Middle frontal gyrus (tissue), 1 donor: ENCODE measurements around the gene TECPR1.

ENCODE experiments used
- DNase-seq: peaks from one replicate; pipeline ENCODE4 v3.0.0-alpha.2; 2015; ENCODE audit warnings: low spot score; ENCODE audit errors: extremely low spot score

TECPR1 gene

DNA sequence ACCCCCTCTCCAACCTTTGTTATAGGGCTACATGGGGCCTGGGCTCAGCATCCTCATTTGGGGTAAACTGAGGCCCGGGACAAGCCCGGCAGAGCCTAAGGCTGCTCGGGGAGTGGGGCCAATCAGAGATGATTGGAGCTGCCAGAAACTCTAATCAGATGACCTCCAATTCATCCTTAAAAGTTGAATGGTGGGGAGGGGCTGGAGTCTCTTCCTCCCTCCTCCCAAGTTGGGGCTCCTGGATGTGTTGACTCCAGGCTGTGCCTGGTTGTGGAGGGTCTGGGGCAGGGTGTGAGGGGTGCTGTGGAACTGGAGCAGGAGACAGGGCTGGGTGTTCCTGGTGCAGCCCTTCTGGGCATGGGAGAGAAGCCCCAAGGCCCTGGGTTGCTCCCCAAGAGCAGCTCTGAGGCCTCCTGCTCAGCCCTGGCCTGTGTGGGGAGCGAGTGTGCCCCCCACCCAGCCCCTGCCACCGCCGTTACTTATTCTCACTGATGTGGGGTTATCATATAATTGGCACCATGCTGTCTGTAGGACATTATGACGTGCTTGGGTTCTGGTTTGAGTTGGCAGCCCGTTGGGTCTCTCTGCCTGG lies 38.6 kb downstream of the TECPR1 start:
- DNase-seq = no peak

DNA sequence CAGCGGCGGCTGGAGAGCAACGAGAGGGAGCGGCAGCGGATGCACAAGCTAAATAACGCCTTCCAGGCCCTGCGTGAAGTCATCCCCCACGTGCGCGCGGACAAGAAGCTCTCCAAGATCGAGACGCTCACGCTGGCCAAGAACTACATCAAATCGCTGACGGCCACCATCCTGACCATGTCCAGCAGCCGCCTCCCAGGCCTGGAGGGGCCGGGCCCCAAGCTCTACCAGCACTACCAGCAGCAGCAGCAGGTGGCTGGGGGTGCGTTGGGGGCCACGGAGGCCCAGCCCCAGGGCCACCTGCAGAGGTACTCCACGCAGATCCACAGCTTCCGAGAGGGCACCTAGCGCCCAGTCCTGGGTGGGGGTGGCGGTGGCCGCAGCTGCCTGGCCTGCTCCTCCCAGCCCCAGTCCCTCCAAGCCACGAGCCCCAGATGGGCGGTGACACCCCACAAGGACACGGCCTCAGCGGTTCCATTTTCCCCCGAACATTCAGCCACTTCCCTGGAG lies 39.4 kb downstream of the TECPR1 start:
- DNase-seq = no peak

DNA sequence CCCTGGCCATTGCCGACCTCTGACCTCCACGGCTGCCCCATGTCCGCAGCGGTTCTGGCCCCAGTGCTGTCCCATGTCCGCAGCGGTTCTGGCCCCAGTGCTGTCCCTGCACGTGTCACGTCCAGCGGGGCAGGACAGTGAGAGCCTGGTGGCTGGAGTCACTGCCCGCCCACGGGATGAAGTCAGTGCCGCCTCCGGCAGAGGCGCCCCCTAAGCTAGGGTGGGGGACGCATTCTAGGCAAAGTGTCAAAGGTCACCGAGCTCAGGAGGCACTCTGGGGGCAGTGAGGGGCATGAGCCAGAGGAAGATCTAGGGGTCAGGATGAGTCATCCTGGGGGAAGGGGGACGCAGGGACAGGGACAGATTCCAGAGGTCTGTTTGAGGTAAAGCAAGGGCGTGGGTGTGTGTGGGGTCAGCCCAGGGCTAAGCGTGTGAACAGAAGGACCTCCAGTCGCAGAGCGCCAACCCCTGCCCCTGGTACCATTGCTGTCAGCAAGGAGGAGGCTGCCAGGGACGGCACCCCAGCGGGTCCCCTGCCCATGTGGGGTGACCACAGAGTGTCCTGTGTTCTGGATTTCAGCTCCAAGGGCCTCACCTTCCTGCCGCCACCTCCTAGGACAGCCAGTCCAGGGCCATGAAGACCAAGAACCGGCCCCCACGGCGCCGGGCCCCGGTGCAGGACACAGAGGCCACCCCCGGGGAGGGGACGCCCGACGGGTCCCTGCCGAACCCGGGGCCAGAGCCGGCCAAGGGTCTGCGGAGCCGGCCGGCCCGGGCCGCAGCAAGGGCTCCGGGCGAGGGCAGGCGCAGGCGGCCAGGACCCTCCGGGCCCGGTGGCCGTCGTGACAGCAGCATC lies 40.1 kb downstream of the TECPR1 start:
- no peak for DNase-seq

DNA sequence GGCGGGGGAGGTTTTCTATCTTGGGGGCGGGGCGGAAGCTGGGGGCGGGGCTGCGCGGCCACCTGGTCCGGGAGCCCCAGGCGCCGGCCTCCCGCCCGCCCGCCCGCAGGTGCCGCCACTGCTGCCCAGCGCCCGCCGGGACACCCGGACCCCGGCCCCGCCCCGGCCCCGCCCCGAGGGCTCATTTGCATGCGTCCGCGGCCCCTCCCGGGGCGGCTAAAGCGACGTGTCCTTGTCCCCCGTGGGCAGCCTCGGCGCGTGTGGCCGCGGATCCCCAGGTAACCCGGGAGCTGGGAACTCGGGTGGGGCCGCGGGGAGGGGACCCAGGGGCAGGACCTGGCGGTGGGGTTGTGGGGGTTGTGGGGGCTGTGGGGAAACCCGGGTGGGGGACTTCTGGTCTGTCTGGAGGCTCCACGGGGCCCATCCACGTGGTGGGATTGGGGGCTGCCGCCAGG lies 40.8 kb downstream of the TECPR1 start, which contains the start of gene BHLHA15:
Gene BHLHA15 (plus strand): TSS at position 219 of the 455 bp plus-strand sequence. CDS start 871 bp downstream, outside the sequence.
- no peak for DNase-seq

DNA sequence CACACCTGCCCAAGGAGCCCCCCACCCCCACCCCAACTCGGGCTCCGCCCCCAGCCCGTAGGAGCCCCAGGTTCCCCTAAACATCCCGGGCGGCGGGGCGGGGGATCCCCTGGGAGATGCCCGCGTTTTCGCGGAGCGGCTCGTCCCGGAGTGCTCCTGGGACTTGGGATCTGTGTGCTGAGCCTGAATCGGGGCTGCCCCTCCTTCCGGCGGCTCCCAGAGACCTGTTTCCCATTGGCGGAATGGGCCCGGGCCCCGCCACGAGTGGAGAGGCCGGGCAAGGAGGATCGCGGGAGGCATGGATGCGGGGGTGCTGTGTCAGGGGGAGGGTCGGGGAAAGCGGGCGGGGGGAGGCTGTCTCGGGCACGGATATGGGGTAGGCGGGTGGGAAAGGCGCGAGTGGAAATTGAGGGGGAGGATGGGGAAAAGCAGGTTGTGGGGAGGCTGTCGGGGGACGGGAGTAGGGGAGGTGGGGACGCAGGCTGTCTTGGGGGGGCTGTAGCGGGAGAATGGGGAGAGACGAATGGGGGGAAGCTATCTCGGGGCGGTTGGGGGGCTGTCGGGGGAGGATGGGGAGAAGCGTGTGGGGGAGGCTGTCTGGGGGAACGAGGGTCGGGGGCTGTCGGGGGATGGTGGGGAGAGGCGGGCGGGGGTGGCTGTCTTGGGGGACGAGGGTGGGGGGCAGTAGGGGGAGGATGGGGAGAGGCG lies 41.4 kb downstream of the TECPR1 start:
- DNase-seq = no peak

DNA sequence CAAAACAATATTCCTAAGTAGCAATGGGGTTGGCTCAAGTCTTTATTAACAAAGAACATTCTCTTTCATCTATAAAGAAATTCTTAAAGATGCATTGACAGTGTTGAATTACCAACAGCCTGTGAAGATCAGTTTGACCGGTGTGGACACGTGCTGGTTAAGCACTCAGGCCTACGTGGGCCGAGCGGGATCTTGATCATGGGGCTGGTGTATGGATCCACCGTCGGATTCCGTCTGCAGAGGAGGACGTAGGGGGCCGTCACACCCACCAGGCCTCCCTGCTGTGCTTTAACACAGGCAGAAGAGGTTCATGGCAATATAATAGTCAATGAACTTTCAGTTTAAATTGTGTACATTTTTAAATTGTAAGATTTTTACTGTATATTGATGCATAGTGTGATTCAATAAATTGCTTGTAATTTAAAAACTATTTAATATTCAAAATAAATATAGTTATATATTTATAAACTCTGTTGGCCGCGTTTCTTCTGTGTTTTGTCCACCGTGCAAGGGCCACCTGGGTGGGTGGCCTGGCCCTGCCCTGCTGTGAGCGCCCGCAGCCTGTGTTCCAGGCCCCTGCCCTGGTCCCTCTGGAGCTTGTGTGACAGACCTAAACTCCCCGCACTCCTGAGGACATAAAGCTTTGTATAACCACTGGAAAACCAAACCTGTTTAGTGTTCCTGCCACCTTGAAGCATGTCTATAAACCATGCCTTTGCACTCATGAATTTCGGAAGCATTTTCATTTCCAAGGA lies 42.7 kb downstream of the TECPR1 start:
- no peak for DNase-seq

DNA sequence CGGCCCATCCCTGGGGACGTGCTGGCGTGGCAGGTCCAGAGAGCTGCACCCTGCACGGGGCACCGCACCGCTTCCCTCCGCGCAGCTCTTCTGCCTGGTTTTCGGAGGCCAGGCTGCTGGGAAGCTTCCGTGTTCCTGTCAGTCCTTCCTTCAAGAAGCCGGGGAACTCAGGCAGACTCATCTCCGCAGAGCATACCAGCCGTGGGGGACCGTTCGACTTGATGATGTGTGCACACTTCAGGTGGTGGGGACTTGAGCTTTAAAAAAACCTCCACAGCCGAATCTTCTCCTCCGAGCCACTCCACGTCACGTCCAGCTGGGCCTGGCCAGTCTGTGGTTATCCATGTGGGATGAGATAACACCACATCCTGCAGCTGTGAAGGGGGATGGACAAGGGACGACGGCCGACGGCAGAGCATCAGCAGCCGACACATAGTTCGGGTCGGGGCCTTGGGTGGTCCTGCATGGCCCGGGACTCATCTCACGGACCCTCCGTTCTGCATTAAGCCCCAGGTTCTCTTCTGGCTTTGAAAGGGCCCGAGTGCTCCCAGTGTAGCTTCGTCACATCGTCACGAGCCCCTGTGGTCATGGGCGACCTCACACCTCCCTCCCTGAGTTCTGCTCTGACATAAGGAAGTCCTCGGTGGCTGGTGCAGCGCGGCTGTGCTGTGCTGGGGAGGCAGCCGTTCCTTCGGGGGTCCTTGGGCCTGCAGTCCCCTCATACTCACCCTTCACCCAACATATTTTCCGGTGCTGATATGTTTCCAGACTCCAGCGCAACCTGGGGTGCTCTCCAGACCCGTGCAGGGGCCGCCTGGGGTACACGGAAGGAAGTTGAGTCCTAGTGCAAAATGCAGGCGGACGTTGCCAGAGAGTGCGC lies 45.3 kb downstream of the TECPR1 start:
- DNase-seq = no peak

DNA sequence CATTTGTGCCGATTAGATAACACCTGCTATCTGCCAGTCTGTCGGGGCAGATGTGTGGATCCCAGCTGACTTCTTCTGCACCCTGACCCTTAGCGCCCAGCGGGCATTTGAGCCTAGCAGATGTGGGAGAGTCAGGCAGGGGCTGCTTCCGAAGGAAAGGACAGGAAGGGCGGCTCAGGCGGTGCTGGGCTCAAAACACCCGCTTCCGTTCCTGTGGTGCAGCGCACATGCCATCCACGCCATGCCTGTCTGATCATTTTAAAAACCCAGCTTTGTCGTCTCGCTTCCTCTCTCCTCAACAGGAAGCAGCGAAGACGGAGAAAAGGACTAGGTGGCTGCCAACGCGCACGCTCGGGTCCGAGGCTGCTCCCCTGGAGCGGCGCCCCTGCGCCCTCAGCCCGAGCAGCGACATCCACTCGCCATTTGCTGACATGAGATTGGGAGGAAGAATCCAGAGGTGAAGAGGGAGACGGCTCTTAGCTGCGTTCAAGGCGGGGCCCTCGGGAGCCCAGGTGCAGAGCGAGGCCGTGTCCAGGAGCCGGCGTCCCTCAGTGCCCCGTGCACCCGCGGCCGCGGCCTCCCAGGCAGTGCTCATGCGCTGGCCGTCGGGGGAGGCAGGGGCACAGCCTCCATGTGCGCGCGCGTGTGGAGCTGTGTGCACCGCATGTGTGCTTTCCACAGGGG lies 46.7 kb downstream of the TECPR1 start:
- no peak for DNase-seq

DNA sequence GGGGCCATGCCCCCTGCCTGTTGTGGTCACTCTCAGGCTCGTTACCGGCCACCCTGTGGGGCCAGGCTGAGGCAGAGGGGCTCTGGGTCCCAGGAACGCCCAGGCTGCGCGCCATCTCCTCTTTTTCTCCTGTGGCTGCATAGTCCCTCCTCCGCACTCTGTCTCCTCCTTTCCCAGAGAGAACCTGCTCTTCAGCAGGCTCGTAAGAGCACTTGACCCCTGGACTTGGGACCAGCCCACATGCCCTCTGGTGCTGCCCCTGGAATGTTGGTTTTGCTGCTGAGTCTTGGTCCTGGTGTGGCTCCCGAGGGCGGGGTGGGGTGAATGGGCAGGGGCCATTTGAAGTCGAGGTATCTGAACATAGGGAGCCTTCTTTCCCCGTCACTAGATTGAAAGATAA lies 47.4 kb downstream of the TECPR1 start:
- DNase-seq = no peak

DNA sequence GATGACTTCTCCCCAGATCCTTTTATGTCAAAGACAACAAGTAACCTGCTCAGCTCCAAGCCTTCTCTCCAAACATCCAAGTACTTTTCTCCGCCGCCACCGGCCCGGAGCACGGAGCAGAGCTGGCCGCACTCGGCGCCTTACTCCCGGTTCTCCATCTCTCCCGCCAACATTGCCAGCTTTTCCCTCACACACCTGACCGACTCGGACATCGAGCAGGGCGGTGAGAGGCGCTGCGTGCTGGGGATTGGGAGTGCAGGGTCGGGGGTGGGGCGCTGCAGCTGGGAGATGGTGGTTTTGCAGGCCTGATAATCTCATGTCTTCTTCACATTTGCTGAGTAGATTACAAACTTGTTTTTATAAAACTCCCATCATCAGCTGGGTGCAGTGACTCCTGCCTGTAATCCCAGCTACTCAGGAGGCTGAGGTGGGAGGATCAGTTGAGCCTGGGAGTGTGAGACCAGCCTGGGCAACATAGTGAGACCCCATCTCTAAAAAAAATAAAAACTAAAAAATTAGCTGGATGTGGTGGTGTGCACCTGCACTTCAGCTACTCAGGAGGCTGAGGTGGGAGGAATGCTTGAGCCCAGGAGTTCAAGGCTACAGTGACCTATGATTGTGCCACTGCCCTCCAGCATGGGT lies 47.9 kb downstream of the TECPR1 start:
- no peak for DNase-seq

DNA sequence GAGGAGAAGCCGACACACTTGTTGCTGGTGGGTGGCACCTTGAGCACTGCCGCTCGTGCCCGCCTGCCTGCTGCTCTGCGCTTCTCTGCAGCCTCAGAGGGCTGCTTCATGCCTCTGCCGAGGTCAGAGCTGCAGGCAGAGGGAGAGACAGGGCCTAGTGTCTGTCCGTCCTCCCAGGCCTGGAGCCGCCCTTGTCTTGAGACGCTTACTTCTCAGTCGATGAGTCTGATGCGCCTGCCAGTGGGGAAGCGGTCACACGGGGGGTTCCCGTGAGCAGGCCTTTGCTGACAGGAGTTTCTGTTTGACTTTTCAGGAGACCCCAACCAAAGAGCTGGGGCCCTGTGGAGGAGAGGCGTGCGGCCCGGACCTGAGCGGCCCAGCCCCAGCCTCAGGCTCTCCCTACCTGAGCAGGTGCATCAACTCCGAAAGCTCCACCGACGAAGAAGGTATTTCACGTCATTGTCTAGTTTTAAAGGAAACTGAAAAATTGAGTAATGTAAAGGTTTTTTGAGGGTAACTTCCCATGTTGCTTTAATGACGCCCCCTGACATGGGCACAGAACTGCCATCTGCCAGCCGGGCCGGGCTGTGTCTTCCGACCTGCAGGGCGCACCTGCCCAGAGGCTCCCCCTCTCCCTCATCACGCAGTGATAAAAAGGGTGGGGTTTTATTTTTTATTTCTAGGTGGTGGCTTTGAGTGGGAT lies 48.6 kb downstream of the TECPR1 start:
- no peak for DNase-seq

DNA sequence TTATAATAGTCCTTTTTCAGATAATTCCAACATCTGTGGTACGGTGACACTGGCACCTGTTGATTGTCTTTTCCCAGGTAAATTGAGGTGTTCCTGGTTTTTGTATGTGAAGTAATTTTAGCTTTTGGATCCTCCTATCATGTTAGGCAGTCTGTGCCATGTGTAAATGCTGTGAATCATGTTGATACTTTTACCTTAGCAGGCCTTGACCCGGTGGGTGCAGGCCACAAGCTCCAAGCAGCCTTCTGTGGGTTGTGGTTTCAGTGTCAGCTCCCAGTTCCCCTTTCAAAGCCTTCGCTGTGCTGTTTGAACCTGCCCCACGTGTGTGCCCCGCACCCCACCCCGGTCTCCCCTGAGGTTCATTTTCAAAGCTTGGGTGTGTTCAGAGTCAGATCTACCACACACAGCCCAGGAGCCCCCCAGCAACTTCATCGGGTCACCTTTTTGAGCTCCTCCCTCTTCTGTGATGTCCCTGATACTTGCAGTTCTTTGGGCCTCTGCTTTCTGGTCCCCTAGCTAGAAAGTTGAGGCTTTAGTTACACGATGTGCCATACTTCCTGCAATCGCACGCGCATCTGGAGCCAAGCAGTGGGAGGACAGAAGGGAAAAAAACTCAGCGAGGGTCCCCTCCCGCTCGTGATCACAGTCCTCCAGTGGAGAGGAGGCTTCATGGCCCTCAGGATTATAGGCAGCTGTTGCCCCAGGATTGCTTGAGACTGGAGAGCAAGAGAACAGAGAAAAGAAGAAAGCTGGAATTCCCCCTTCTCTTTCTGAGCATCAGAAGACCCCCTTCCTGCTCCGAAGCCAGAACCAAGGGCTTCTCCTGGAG lies 49.5 kb downstream of the TECPR1 start:
- DNase-seq = no peak

DNA sequence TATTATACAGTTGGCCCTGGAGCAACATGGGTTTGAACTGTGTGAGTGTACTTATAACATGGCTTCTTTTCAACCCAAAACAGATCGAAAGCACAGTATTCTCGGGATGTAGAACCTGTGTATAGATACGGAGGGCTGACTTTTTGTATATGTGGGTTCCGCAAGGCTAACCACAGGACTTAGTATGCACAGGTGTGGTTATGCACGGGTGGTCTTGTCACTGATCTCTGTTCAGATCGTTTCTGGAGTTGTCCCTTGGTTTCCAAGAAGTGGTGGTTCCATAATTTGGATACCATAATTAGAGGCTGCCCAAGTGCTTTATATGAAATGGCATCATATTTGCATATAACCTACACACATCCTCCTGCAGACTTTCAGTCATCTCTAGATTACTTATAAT lies 51.7 kb downstream of the TECPR1 start:
- DNase-seq = no peak

DNA sequence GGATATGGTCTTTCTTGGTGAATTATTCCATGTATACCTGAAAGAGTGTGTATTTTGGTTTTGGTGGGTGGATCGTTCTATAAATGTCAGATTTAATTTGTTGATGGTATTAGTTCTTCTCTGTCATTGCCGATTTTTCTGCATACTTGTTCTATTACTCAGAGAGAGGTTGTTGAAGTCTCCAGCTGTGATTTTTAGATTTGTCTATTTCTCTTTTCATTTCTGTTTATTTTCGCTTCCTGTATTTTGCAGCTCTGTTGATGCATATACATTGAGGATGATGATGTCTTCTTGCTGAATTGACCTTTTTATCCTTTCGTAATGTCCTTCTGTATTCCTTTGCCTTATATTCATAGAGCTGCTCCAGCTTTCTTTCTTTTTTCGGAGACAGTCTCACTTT lies 52.9 kb downstream of the TECPR1 start:
- no peak for DNase-seq

DNA sequence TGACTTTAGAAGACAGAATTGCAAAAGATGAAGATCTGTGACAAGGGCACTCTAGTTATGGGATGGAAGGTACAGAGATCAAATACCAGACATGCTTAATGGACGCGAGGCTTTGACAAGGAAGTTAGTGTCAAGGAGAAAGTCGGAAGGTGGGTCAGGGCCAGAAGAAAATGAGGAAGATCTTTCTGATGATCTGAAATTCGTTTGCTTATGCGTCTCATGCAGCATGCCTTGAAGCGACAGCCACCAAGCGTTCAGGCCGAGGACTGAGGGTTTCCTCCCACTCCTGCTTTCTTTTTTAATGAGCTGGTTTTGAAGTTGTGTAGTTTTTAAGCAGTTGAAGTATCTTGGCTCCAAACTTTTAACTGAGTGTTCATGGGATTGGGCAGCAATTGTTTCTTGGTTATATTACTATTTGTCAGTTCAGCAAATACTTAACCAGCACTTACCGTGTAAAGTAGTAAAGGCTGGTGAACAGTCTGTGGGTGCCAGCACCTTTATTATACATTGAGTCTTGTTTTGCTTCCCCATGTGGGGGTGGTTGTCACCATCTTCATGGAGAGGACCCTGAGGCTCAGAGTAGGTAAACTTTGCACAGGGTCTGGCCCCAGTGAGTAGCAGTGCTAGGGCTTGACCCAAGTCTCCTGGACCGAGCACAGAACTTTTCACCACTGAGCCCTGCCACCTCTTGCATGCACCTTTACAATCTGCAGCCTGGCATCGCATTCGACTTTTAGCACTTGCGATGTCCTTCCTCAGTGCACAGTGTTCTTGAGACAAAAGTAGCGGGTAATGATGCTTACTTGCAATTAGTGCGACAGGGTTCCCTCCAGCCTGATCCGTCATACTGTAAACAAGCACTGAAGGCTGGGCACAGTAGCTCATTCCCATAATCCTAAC lies 55.1 kb downstream of the TECPR1 start:
- DNase-seq = no peak

DNA sequence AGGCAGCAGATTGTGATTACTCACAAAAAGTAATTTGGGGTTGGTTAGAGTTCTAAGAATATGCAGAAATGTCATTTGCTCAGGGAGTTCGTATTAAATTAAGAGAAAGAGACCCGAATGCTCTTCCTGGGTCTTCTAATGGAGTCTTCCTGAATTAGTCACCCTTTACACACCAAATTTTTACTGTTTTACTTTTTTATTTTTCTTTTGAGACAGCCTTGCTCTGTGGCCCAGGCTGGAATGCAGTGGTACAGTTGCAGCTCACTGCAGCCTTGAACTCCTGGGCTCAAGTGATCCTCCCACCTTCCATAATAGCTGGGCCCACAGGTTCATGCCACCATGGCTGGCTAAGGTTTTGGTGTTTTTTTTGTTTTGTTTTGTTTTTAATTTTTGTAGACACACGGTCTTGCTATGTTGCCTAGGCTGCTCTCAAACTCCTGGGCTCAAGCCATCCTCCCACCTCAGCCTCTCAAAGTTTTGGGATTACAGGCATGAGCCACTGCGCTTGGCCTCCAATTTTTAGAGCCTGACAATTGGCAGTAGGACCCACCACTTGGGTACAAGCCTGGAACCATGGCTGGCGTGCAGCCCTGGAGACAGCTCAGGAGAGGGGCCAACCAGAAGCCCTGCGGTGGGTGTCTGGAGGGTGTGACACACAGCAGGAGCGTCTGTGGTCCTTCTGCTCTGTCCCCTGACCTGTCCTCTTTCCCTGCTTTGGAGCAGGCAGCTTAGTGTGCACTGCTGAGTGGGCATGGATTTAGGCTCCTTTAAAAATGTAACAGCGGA lies 57.2 kb downstream of the TECPR1 start:
- no peak for DNase-seq
